GM06990 (cell line): ENCODE data around the gene ARFGAP2.
"Not testable (repeated sequence)": the region's sequence is repeated elsewhere in the genome, so short reads cannot be mapped to it uniquely, and the experiment has no call there.

Experiments
- DNase-seq: peaks from one replicate; pipeline ENCODE4 v3.0.0-alpha.2; 2011; ENCODE audit not compliant: insufficient read length; ENCODE audit errors: extremely low read depth
- H3K27me3 ChIP-seq: replicated peaks from 2 replicates; pipeline ENCODE4 v1.6.0; 2011; ENCODE audit warnings: low read length; ENCODE audit not compliant: control insufficient read depth, insufficient read depth
- H3K36me3 ChIP-seq: 2 replicates; pipeline ENCODE4 v1.5.1; 2011; ENCODE audit warnings: low read length; ENCODE audit not compliant: control insufficient read depth, insufficient read depth
- H3K4me3 ChIP-seq: replicated peaks from 2 replicates; pipeline ENCODE4 v1.5.1; 2011; ENCODE audit warnings: low read depth, mild to moderate bottlenecking, control low read depth, low read length
- TF ChIP-seq, protein P1 (sequence below): IDR thresholded peaks from 2 replicates; pipeline ENCODE4 v1.5.1; 2011; ENCODE audit warnings: low read length, control low read depth, mild to moderate bottlenecking, inconsistent platforms; ENCODE audit not compliant: insufficient read depth, poor library complexity, severe bottlenecking

ARFGAP2 gene

DNA sequence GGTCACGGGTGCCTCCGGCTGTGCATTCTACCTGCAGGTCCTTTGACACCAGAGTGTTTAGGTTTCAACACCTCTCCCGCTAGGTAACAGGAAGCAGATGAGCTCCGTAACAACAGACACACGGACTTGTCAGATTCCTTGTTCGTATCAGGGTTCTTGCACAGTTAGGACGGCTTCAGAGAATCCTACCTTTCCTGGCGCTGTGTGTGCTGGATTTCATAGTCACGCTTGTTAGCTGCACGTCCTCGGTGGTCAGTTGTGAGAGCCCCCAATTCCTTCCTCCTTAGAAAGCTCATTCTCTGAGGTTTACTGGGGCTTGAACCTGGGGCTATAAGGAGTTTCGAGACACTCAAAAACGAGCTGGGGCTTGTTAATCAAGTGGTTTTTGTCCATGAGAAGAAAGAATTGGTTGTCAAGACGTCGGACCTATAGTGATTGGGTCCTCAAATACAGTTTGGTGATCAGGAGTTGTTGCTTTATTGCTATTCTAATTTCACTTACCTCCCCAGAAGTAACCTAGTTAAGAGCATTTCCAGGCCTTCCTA lies 38.8 kb upstream of the ARFGAP2 start:
- peaks cover 5% of the 10 kb centered on the region for H3K36me3 ChIP-seq
- no peaks in the 10 kb centered on the region for H3K27me3 ChIP-seq
- TF ChIP-seq, protein P1, sequence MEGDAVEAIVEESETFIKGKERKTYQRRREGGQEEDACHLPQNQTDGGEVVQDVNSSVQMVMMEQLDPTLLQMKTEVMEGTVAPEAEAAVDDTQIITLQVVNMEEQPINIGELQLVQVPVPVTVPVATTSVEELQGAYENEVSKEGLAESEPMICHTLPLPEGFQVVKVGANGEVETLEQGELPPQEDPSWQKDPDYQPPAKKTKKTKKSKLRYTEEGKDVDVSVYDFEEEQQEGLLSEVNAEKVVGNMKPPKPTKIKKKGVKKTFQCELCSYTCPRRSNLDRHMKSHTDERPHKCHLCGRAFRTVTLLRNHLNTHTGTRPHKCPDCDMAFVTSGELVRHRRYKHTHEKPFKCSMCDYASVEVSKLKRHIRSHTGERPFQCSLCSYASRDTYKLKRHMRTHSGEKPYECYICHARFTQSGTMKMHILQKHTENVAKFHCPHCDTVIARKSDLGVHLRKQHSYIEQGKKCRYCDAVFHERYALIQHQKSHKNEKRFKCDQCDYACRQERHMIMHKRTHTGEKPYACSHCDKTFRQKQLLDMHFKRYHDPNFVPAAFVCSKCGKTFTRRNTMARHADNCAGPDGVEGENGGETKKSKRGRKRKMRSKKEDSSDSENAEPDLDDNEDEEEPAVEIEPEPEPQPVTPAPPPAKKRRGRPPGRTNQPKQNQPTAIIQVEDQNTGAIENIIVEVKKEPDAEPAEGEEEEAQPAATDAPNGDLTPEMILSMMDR: no peak
- H3K4me3 ChIP-seq: peak overlapping the region; percentile 70
- DNase-seq: no peak

DNA sequence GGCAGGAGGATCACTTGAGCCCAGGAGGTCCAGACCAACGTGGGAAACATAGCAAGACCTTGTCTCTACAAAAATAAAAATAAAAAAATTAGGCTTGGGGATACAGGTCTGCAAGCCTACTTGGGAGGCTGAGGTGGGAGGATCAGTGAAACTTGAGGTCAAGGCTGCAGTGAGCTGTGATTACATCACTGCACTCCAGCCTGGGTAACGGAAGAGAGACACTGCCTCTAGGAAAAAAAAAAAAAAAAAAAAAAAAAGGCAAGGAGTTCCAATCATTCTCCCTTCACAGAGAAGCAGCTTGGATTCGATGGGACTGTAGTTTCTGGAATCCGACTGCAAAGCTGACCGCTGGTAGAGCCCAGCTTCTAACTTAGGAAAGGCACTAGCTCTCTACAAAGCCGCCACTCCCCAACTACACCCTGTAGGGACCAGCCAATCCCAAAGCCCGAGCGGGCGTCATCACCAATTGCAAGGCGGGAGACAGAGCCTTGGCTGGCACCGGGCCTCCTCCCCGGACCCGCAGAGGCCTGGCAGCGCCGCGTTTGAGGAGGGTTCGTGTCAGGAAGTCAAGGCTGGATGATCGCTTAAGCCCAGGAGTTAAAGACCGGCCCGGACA lies 37.4 kb upstream of the ARFGAP2 start:
- peak; percentile 86 for DNase-seq

DNA sequence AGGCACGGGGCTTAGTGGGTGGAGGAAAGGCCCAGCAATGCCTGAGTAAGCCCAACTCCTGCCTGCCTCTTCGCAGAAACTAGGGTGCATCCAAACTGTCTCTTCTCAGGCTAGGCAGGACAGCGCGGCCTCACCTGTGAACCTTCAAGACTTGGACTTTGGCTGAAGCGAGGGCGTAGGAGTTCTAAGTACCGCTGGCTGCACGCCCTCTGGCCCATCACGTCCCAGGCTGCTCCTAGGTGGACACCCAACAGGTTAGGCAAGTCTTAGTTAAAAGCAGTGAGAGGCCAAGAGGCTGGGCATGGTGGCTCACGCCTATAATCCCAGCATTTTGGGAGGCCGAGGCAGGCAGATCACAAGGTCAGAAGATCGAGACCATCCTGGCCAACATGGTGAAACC lies 36.3 kb upstream of the ARFGAP2 start:
- H3K27me3 ChIP-seq: no peaks in the 10 kb centered on the region
- no peaks in the 10 kb centered on the region for H3K36me3 ChIP-seq
- TF ChIP-seq, protein P1: no peak
- DNase-seq: no peak
- no peak overlapping the region for H3K4me3 ChIP-seq

More for the DNA sequence above, 37.4 kb upstream of the ARFGAP2 start:
- no peaks in the 10 kb centered on the region for H3K27me3 ChIP-seq
- no peaks in the 10 kb centered on the region for H3K36me3 ChIP-seq
- H3K4me3 ChIP-seq: peak overlapping the region; percentile 70
- TF ChIP-seq, protein P1: no peak

DNA sequence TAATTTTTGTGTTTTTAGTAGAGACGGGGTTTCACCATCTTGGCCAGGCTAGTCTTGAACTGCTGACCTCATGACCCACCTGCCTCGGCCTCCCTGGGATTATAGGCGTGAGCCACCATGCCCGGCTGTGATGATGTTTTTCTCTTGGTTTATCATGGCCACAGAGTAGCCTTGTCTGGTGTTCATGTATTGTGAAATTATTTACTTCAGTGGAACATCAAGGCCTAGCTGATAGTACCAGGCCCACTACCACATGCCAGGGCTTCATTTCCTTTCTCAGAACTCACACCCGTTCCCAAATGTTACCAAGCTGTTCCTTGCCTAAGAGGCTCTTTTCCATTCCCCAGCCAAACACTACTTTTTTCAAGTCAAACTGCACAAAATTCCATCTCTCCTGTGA lies 31.9 kb upstream of the ARFGAP2 start:
- TF ChIP-seq, protein P1: no peak
- Histone ChIP-seq H3K27me3 (no peaks in the 10 kb centered on the region; the same call in 1 of the 2 replicates), H3K36me3 (no peaks in the 10 kb centered on the region), H3K4me3 (no peak overlapping the region)
- DNase-seq: no peak

DNA sequence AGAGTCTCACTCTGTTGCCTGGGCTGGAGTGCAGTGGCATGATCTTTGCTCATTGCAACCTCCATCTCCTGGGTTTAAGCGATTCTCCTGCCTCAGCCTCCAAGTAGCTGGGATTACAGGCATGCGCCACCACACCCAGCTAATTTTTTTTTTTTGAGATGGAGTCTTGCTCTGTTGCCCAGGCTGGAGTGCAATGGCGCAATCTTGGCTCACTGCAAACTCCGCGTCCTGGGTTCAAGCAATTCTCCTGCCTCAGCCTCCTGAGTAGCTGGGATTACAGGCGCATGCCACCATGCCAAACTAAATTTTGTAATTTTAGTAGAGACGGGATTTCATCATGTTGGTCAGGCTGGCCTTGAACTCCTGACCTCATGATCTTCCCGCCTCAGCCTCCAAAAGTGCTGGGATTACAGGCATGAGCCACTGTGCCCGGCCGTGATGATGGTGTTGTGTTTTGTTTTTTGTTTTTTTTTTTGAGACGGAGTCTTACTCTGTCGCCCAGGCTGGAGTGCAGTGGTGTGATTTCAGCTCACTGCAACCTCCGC lies 31.4 kb upstream of the ARFGAP2 start:
- DNase-seq, H3K4me3 ChIP-seq, H3K27me3 ChIP-seq, H3K36me3 ChIP-seq: not testable (repeated sequence)

DNA sequence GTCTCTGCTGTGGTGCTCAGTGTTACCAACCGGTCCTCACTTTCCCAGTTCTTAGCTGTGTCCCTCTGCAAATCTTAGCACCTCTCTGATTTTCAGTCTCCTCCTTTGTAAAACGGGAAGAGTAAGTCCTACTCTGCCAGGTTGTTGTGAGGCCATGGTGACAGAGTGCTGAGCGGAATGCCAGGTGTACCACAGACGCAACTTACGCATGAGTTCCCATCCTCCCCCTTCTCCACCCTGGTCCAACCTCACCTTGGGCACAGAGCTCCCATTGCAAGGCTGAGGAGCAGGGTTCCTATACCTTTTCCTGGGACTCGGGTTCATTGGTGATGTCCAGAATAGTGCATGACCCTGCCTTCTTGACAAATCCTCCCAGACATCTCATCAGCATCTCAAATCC lies 30.8 kb upstream of the ARFGAP2 start:
- TF ChIP-seq, protein P1: no peak
- H3K27me3 ChIP-seq: no peaks in the 10 kb centered on the region; the same call in 1 of the 2 replicates
- H3K4me3 ChIP-seq: no peak overlapping the region
- no peak for DNase-seq
- H3K36me3 ChIP-seq: no peaks in the 10 kb centered on the region

DNA sequence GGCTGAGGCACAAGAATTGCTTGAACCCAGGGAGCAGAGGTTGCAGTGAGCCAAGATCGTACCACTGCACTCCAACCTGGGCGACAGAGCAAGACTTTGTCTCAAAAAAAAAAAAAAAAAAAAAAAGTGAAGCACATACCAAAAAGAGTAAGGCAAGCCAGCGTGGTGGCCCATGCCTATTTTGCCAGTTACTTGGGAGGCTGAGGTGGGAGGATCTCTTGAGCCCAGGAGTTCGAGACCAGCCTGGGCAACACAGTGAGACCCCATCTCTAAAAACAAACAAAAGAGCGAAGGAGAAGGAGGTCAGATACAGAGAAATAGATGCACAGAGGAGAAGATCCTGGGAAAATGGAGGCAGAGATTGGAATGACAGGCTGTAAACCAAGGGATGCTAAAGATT lies 29.9 kb upstream of the ARFGAP2 start:
- H3K27me3 ChIP-seq, H3K36me3 ChIP-seq, H3K4me3 ChIP-seq, DNase-seq: not testable (repeated sequence)
